Suppressor macrophage treated with lipopolysaccharide for 1 hour (primary cell): Measurements from ENCODE around the gene SRMS.

Source experiments
- DNase-seq, 3 donors: peaks; one replicate each; pipeline ENCODE4 v3.0.0-alpha.2; 2020 to 2022

SRMS gene

GRCh38 chr20:63519668-63520503 lies 27.7 kb downstream of the SRMS start:
- peak; percentile 54 to 73 (median 55) for DNase-seq

GRCh38 chr20:63518946-63519667 lies 28.4 kb downstream of the SRMS start:
- no peak for DNase-seq

- no peak for DNase-seq
Observed at GRCh38 chr20:63518351-63518861, 29.1 kb downstream of the SRMS start.

GRCh38 chr20:63517376-63518309 lies 29.9 kb downstream of the SRMS start:
- no peak for DNase-seq

- peak in 2 of 3 donors; percentile 10 to 32 for DNase-seq
Observed at GRCh38 chr20:63514520-63514919, 33.0 kb downstream of the SRMS start.

- no peak for DNase-seq
Observed at GRCh38 chr20:63513207-63513606, 34.3 kb downstream of the SRMS start.

GRCh38 chr20:63509088-63509564 lies 38.4 kb downstream of the SRMS start:
- peak in 1 of 3 donors; percentile 22 for DNase-seq

GRCh38 chr20:63508072-63508768 lies 39.3 kb downstream of the SRMS start:
- no peak for DNase-seq

GRCh38 chr20:63507083-63507743 lies 40.3 kb downstream of the SRMS start:
- no peak for DNase-seq

- DNase-seq, result no peak
Observed at GRCh38 chr20:63505723-63506122, 41.8 kb downstream of the SRMS start.

- no peak for DNase-seq
Observed at GRCh38 chr20:63505281-63505680, 42.3 kb downstream of the SRMS start.

GRCh38 chr20:63504642-63505041 lies 42.9 kb downstream of the SRMS start:
- DNase-seq, result no peak

GRCh38 chr20:63503524-63503923 lies 44.0 kb downstream of the SRMS start:
- DNase-seq, result no peak

GRCh38 chr20:63502671-63503172 lies 44.8 kb downstream of the SRMS start:
- DNase-seq, result no peak

- DNase-seq, result no peak
Observed at GRCh38 chr20:63501818-63502670, 45.5 kb downstream of the SRMS start.

GRCh38 chr20:63500902-63501817 lies 46.4 kb downstream of the SRMS start:
- no peak for DNase-seq

GRCh38 chr20:63500151-63500901 lies 47.2 kb downstream of the SRMS start:
- no peak for DNase-seq

GRCh38 chr20:63499338-63499969 lies 48.1 kb downstream of the SRMS start:
- no peak for DNase-seq
